Effector memory CD8-positive, alpha-beta T cell (primary cell): ENCODE data around the gene MFSD12.
"Not testable (repeated sequence)": the region's sequence is repeated elsewhere in the genome, so short reads cannot be mapped to it uniquely, and the experiment has no call there.

Experiments used
- ATAC-seq: fragments of 150-1000 bp; cut with Tn5 transposase; replicated peaks from 2 replicates; pipeline ENCODE4 v1.10.0; 2021; ENCODE audit warnings: mild to moderate bottlenecking, moderate library complexity
- DNase-seq, 3 experiments: peaks; one replicate each; pipeline ENCODE4 v3.0.0; 2021
- H3K27ac Mint-ChIP-seq, 2 donors: one replicate each; pipeline ENCODE4 v1.8.0; 2022; ENCODE audit warnings: mild to moderate bottlenecking in 2 of 2, mixed read lengths in 2 of 2, moderate library complexity in 2 of 2
- H3K27me3 Mint-ChIP-seq, 2 donors: one replicate each; pipeline ENCODE4 v1.8.0; 2022; ENCODE audit warnings: mixed read lengths in 2 of 2
- H3K36me3 Mint-ChIP-seq: one replicate; pipeline ENCODE4 v1.8.0; 2022; ENCODE audit warnings: mild to moderate bottlenecking, moderate library complexity, mixed read lengths; ENCODE audit not compliant: insufficient read depth
- H3K4me1 Mint-ChIP-seq, 2 donors: one replicate each; pipeline ENCODE4 v1.8.0; 2022; ENCODE audit warnings: low read depth in 2 of 2, mixed read lengths in 2 of 2
- H3K4me3 Mint-ChIP-seq, 2 donors: one replicate each; pipeline ENCODE4 v1.8.0; 2022; ENCODE audit warnings: mild to moderate bottlenecking in 2 of 2, mixed read lengths in 2 of 2, moderate library complexity in 2 of 2
- H3K9me3 Mint-ChIP-seq, 2 donors: one replicate each; pipeline ENCODE4 v1.8.0; 2022; ENCODE audit warnings: mixed read lengths in 2 of 2

The MFSD12 gene

GRCh38 chr19:3591876-3592613 is 34.7 kb upstream of the MFSD12 start:
- DNase-seq, result no peak
- no peak overlapping the region for H3K4me3 Mint-ChIP-seq
- H3K9me3 Mint-ChIP-seq, result no peaks in the 10 kb centered on the region
- H3K36me3 Mint-ChIP-seq, result no peaks in the 10 kb centered on the region
- no peak overlapping the region for H3K27ac Mint-ChIP-seq
- no peaks in the 10 kb centered on the region for H3K4me1 Mint-ChIP-seq
- H3K27me3 Mint-ChIP-seq, result no peaks in the 10 kb centered on the region
- ATAC-seq, result no peak

GRCh38 chr19:3590991-3591659 is 33.7 kb upstream of the MFSD12 start:
- no peak for DNase-seq
- Mint-ChIP-seq H3K9me3 (no peaks in the 10 kb centered on the region), H3K27me3 (no peaks in the 10 kb centered on the region), H3K36me3 (no peaks in the 10 kb centered on the region), H3K4me1 (peaks cover 0 to 1% of the 10 kb centered on the region in 2 donors), H3K4me3 (no peak overlapping the region), H3K27ac (no peak overlapping the region)
- no peak for ATAC-seq

GRCh38 chr19:3589949-3590348 is 32.6 kb upstream of the MFSD12 start:
- ATAC-seq, result no peak
- Mint-ChIP-seq H3K4me1 (peaks cover 0 to 4% of the 10 kb centered on the region in 2 donors), H3K36me3 (no peaks in the 10 kb centered on the region), H3K9me3 (no peaks in the 10 kb centered on the region), H3K4me3 (no peak overlapping the region), H3K27ac (no peak overlapping the region), H3K27me3 (no peaks in the 10 kb centered on the region)
- DNase-seq, result no peak

GRCh38 chr19:3589439-3589838 is 32.1 kb upstream of the MFSD12 start:
- H3K4me1 Mint-ChIP-seq, result peaks cover 0 to 4% of the 10 kb centered on the region in 2 donors
- H3K9me3 Mint-ChIP-seq, result no peaks in the 10 kb centered on the region
- no peak for ATAC-seq
- no peak overlapping the region for H3K27ac Mint-ChIP-seq
- no peak for DNase-seq
- no peak overlapping the region for H3K4me3 Mint-ChIP-seq
- H3K36me3 Mint-ChIP-seq, result no peaks in the 10 kb centered on the region
- H3K27me3 Mint-ChIP-seq, result no peaks in the 10 kb centered on the region

- DNase-seq (no peak), ATAC-seq (no peak)
- H3K36me3 Mint-ChIP-seq, result no peaks in the 10 kb centered on the region
- no peaks in the 10 kb centered on the region for H3K9me3 Mint-ChIP-seq
- H3K4me1 Mint-ChIP-seq, result peaks cover 0 to 4% of the 10 kb centered on the region in 2 donors
- H3K4me3 Mint-ChIP-seq, result no peak overlapping the region
- no peak overlapping the region for H3K27ac Mint-ChIP-seq
- no peaks in the 10 kb centered on the region for H3K27me3 Mint-ChIP-seq
Measured at GRCh38 chr19:3586707-3587346, 29.4 kb upstream of the MFSD12 start.

- H3K4me1 Mint-ChIP-seq, result peaks cover 0 to 4% of the 10 kb centered on the region in 2 donors
- H3K9me3 Mint-ChIP-seq, result no peaks in the 10 kb centered on the region
- no peaks in the 10 kb centered on the region for H3K27me3 Mint-ChIP-seq
- no peak overlapping the region for H3K27ac Mint-ChIP-seq
- H3K36me3 Mint-ChIP-seq, result no peaks in the 10 kb centered on the region
- ATAC-seq, result no peak
- DNase-seq, result peak in 1 of 3 experiments; percentile 26
- H3K4me3 Mint-ChIP-seq, result peak overlapping the region in 1 of 2 donors; percentile 53
Measured at GRCh38 chr19:3586127-3586626, 28.8 kb upstream of the MFSD12 start.

GRCh38 chr19:3585301-3586126 is 28.1 kb upstream of the MFSD12 start, which contains the start of gene GIPC3:
GIPC3 (plus strand) TSS chr19:3585478; CDS start chr19:3585598, 120 bp downstream.
- no peak for ATAC-seq
- Mint-ChIP-seq H3K27ac (no peak within 1 kb of the TSS), H3K9me3 (no peaks in the 10 kb centered on the region)

GRCh38 chr19:3584036-3584802 is 26.8 kb upstream of the MFSD12 start:
- not testable (repeated sequence) for H3K27ac Mint-ChIP-seq, H3K4me1 Mint-ChIP-seq, ATAC-seq, DNase-seq, H3K9me3 Mint-ChIP-seq, H3K36me3 Mint-ChIP-seq, H3K4me3 Mint-ChIP-seq, H3K27me3 Mint-ChIP-seq

More at GRCh38 chr19:3585301-3586126, 28.1 kb upstream of the MFSD12 start, which contains the start of gene GIPC3:
- Mint-ChIP-seq H3K36me3 (no peaks in the 10 kb centered on the region), H3K4me1 (peaks cover 0 to 4% of the 10 kb centered on the region in 2 donors), H3K27me3 (no peaks in the 10 kb centered on the region), H3K4me3 (peak within 1 kb of the TSS in 1 of 2 donors; percentile 53)
- no peak for DNase-seq

GRCh38 chr19:3581792-3582191 is 24.4 kb upstream of the MFSD12 start:
- DNase-seq, H3K36me3 Mint-ChIP-seq, H3K27me3 Mint-ChIP-seq, H3K4me3 Mint-ChIP-seq, H3K4me1 Mint-ChIP-seq, H3K9me3 Mint-ChIP-seq, ATAC-seq, H3K27ac Mint-ChIP-seq: not testable (repeated sequence)

GRCh38 chr19:3580156-3580934 is 23.0 kb upstream of the MFSD12 start:
- Mint-ChIP-seq H3K9me3 (no peaks in the 10 kb centered on the region), H3K27me3 (no peaks in the 10 kb centered on the region), H3K27ac (no peak overlapping the region), H3K36me3 (peaks cover 9% of the 10 kb centered on the region), H3K4me3 (no peak overlapping the region), H3K4me1 (no peaks in the 10 kb centered on the region)
- DNase-seq (no peak), ATAC-seq (no peak)

GRCh38 chr19:3578390-3578789 is 21.0 kb upstream of the MFSD12 start:
- Mint-ChIP-seq H3K4me1 (peaks cover 0 to 7% of the 10 kb centered on the region in 2 donors), H3K36me3 (peaks cover 20% of the 10 kb centered on the region), H3K27ac (peak overlapping the region in 1 of 2 donors; percentile 33), H3K4me3 (no peak overlapping the region), H3K9me3 (no peaks in the 10 kb centered on the region), H3K27me3 (no peaks in the 10 kb centered on the region)
- ATAC-seq (no peak), DNase-seq (no peak)
